ENCODE results near the gene NID1.

Gene NID1

DNA sequence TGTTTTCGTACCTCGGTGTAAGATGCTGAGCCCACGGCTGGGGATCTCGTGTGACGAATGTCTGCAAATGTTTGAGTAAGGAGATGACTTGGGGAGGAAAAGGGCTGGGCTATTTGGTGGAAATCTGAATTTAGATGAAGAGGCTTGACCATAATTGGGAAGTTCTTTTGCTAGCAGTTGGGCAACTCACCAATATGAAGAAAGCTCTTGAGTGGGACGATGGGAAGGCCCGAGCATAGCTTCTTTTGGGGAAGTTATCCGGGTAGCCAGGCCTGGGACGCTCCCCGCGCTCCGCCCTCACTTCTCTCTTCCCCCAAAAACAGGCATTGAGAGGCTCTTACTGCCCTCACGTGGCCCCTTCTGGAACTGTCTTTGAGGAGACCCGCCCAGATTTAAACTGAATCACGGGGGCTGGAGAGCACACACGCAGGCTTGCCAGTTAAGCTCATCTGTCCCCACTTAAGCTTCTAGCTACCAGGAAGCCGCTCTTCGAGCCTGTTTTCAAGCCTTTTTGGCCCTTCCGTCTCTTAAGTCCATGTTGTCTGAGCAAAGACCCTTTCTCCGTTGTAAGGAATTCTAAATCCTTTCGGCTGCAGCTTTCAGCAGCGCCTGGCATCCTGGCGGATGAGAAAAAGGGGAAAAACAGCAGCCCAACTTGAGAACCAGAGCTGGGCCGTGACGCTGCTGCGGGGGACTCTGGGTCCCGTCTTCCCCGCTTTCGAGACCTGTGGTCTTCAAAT lies 93.1 kb downstream of the NID1 start:
- TF ChIP-seq NFIC (IDR thresholded peaks at IDR 0.05): 0 out of 2 replicates have a peak, but pooled peaks have one; percentile 11
- TF ChIP-seq, protein P1, sequence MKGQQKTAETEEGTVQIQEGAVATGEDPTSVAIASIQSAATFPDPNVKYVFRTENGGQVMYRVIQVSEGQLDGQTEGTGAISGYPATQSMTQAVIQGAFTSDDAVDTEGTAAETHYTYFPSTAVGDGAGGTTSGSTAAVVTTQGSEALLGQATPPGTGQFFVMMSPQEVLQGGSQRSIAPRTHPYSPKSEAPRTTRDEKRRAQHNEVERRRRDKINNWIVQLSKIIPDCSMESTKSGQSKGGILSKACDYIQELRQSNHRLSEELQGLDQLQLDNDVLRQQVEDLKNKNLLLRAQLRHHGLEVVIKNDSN (IDR thresholded peaks at IDR 0.05): peak; percentile 69
- TF ChIP-seq CEBPB (IDR thresholded peaks at IDR 0.05): no peak
- no peak for TF ChIP-seq TAF1 (IDR thresholded peaks at IDR 0.05; ENCODE audit: low read depth)
- TF ChIP-seq RAD21 (IDR thresholded peaks at IDR 0.05; ENCODE audit: low read depth): peak; percentile 94
- TF ChIP-seq, protein P2, sequence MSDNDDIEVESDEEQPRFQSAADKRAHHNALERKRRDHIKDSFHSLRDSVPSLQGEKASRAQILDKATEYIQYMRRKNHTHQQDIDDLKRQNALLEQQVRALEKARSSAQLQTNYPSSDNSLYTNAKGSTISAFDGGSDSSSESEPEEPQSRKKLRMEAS (IDR thresholded peaks at IDR 0.05): peak; percentile 25; the same call in 1 of the 2 replicates

DNA sequence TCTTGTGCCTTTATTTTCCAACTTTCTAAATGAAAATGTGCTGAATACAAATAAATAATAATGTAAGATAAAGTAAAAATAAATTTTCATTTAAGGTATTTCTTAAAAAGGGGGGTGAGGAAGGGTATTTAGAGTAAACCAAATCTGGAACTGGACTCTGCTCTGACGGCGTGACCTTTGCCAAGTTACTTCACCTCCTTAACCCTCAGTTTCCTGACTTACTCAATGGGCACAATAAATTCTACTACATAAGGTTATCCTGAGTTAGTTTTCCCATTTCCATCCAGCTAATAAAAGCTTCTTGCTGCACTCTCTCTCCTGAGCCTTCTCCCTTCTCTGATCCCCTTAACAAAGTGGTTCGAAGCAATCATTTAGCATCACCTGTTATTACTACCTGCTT lies 93.9 kb downstream of the NID1 start:
- TF ChIP-seq, protein P3, sequence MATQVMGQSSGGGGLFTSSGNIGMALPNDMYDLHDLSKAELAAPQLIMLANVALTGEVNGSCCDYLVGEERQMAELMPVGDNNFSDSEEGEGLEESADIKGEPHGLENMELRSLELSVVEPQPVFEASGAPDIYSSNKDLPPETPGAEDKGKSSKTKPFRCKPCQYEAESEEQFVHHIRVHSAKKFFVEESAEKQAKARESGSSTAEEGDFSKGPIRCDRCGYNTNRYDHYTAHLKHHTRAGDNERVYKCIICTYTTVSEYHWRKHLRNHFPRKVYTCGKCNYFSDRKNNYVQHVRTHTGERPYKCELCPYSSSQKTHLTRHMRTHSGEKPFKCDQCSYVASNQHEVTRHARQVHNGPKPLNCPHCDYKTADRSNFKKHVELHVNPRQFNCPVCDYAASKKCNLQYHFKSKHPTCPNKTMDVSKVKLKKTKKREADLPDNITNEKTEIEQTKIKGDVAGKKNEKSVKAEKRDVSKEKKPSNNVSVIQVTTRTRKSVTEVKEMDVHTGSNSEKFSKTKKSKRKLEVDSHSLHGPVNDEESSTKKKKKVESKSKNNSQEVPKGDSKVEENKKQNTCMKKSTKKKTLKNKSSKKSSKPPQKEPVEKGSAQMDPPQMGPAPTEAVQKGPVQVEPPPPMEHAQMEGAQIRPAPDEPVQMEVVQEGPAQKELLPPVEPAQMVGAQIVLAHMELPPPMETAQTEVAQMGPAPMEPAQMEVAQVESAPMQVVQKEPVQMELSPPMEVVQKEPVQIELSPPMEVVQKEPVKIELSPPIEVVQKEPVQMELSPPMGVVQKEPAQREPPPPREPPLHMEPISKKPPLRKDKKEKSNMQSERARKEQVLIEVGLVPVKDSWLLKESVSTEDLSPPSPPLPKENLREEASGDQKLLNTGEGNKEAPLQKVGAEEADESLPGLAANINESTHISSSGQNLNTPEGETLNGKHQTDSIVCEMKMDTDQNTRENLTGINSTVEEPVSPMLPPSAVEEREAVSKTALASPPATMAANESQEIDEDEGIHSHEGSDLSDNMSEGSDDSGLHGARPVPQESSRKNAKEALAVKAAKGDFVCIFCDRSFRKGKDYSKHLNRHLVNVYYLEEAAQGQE (IDR thresholded peaks at IDR 0.05; ENCODE audit: low read depth): no peak
- TF ChIP-seq ZBTB7A (IDR thresholded peaks at IDR 0.05; ENCODE audit: low read depth): no peak
- TF ChIP-seq TCF12 (IDR thresholded peaks at IDR 0.05; ENCODE audit: low read depth): no peak
- no peak for TF ChIP-seq NFIC (IDR thresholded peaks at IDR 0.05)
- no peak for TF ChIP-seq RAD21 (IDR thresholded peaks at IDR 0.05; ENCODE audit: low read depth)
- no peak for TF ChIP-seq FOXM1 (IDR thresholded peaks at IDR 0.05; ENCODE audit: borderline replicate concordance, low read depth)
- TF ChIP-seq, protein P1 (IDR thresholded peaks at IDR 0.05): no peak
- TF ChIP-seq, protein P2 (IDR thresholded peaks at IDR 0.05): no peak
- TF ChIP-seq TAF1 (IDR thresholded peaks at IDR 0.05; ENCODE audit: low read depth): no peak
- no peak for TF ChIP-seq CREB1 (IDR thresholded peaks at IDR 0.05; ENCODE audit: low read depth)
- TF ChIP-seq EGR1 (IDR thresholded peaks at IDR 0.05): no peak
- no peak for TF ChIP-seq EP300 (IDR thresholded peaks at IDR 0.05; ENCODE audit: borderline replicate concordance)
- no peak for TF ChIP-seq TEAD4 (IDR thresholded peaks at IDR 0.05)
- no peak for TF ChIP-seq CEBPB (IDR thresholded peaks at IDR 0.05)
- no peak for TF ChIP-seq YY1 (IDR thresholded peaks at IDR 0.05; ENCODE audit: low read depth)

DNA sequence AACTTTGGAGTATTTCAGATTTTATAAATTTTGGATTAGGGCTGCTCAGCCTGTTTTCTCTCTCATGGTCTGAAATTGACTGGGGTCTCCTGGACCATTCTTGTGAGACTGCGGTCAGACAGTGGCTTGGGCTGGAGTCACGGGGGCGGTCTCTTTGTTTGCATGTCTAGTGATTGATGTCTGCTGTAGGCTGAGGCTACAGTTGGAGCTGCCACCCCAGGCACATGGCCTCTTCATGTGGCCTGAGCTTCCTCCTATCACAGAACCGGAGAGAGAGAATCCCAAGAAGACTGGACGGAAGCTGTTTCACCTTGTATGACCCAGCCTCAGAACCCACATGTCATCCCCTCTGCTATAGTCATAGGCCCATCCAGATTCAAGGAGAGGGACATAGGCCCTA lies 96.1 kb downstream of the NID1 start:
- no peak for TF ChIP-seq TCF12 (IDR thresholded peaks at IDR 0.05; ENCODE audit: low read depth)
- no peak for TF ChIP-seq FOXM1 (IDR thresholded peaks at IDR 0.05; ENCODE audit: borderline replicate concordance, low read depth)
- no peak for TF ChIP-seq CEBPB (IDR thresholded peaks at IDR 0.05)
- no peak for TF ChIP-seq RAD21 (IDR thresholded peaks at IDR 0.05; ENCODE audit: low read depth)
- no peak for TF ChIP-seq EP300 (IDR thresholded peaks at IDR 0.05; ENCODE audit: borderline replicate concordance)
- TF ChIP-seq YY1 (IDR thresholded peaks at IDR 0.05; ENCODE audit: low read depth): no peak
- no peak for TF ChIP-seq TEAD4 (IDR thresholded peaks at IDR 0.05)
- TF ChIP-seq CREB1 (IDR thresholded peaks at IDR 0.05; ENCODE audit: low read depth): no peak
- TF ChIP-seq TAF1 (IDR thresholded peaks at IDR 0.05; ENCODE audit: low read depth): no peak
- no peak for TF ChIP-seq ZBTB7A (IDR thresholded peaks at IDR 0.05; ENCODE audit: low read depth)
- TF ChIP-seq NFIC (IDR thresholded peaks at IDR 0.05): no peak

DNA sequence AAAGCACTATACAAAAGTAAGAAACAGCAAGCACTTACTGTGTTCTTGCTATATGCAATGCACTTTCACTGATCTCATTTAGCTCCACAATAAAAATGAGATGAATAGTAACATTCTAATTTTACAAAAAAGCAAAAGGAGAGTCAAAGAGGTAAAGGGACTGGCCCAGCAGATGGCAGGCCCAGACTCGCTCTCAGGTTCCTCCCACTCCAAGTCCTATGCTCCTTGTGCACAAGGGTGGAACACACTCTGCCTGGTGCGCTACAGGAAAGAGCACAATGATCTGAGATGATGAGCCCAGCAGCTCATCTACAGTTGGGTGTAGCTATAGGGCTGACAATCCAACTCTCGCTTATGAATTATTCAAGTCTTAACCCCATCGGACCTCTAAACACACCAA lies 104.1 kb downstream of the NID1 start:
- TF ChIP-seq CEBPB (IDR thresholded peaks at IDR 0.05) (no peak), YY1 (IDR thresholded peaks at IDR 0.05; ENCODE audit: low read depth) (no peak), EGR1 (IDR thresholded peaks at IDR 0.05) (no peak), EP300 (IDR thresholded peaks at IDR 0.05; ENCODE audit: borderline replicate concordance) (no peak), TAF1 (IDR thresholded peaks at IDR 0.05; ENCODE audit: low read depth) (no peak), FOXM1 (IDR thresholded peaks at IDR 0.05; ENCODE audit: borderline replicate concordance, low read depth) (no peak), TCF12 (IDR thresholded peaks at IDR 0.05; ENCODE audit: low read depth) (no peak), CREB1 (IDR thresholded peaks at IDR 0.05; ENCODE audit: low read depth) (no peak)
- TF ChIP-seq, protein P2 (IDR thresholded peaks at IDR 0.05): no peak
- TF ChIP-seq, protein P1 (IDR thresholded peaks at IDR 0.05): no peak

DNA sequence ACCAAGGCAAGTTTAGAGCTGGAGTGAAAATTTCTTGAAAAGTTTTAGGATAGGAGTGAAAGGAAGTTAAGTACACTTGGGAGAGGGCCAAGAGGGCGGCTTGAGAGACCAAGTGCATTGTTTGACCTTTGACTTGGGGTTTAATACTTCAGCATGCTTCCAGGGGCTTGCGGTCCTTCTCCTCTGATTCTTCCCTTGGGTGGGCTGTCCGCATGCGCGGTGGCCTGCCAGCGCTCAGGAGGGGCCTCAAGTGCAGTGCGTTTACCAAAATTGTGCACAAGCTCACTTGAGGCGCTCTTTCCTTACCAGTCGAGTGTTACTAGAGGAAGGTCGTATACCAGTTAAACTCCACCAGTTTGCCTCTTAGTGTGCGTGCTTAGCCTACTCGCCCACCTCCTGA lies 106.9 kb downstream of the NID1 start:
- TF ChIP-seq EP300 (IDR thresholded peaks at IDR 0.05; ENCODE audit: borderline replicate concordance): no peak
- TF ChIP-seq, protein P1 (IDR thresholded peaks at IDR 0.05): no peak
- TF ChIP-seq TAF1 (IDR thresholded peaks at IDR 0.05; ENCODE audit: low read depth): no peak
- no peak for TF ChIP-seq TEAD4 (IDR thresholded peaks at IDR 0.05)
- no peak for TF ChIP-seq CEBPB (IDR thresholded peaks at IDR 0.05)
- no peak for TF ChIP-seq YY1 (IDR thresholded peaks at IDR 0.05; ENCODE audit: low read depth)
- no peak for TF ChIP-seq FOXM1 (IDR thresholded peaks at IDR 0.05; ENCODE audit: borderline replicate concordance, low read depth)
- no peak for TF ChIP-seq CREB1 (IDR thresholded peaks at IDR 0.05; ENCODE audit: low read depth)
- TF ChIP-seq, protein P2 (IDR thresholded peaks at IDR 0.05): no peak
- TF ChIP-seq ZBTB7A (IDR thresholded peaks at IDR 0.05; ENCODE audit: low read depth): no peak
- TF ChIP-seq RAD21 (IDR thresholded peaks at IDR 0.05; ENCODE audit: low read depth): no peak
- TF ChIP-seq, protein P3 (IDR thresholded peaks at IDR 0.05; ENCODE audit: low read depth): no peak
- TF ChIP-seq NFIC (IDR thresholded peaks at IDR 0.05): no peak
- no peak for TF ChIP-seq EGR1 (IDR thresholded peaks at IDR 0.05)
- no peak for TF ChIP-seq TCF12 (IDR thresholded peaks at IDR 0.05; ENCODE audit: low read depth)
